ENCODE data around the gene COL23A1. TPM values are rescaled to one million over a fixed set of nuclear protein-coding genes. Genes with fewer than 3 reads are reported as not detected.

Gene COL23A1
- total and polyA plus RNA-seq, 2 experiments from 2014 or later = 1.1 to 5.1 TPM

- no peak for DNase-seq (ENCODE audit: low spot score)
- H3K36me3 ChIP-seq (replicated peaks; ENCODE audit: insufficient read depth, low read depth) = no peaks in the 10 kb centered on the region
- WGBS (ENCODE audit: low lambda C conversion rate, missing lambda C conversion rate) = 84% methylated on average over 14 of the region's 15 CpGs
- no peaks in the 10 kb centered on the region for H3K27me3 ChIP-seq
- no peaks in the 10 kb centered on the region for H3K79me2 ChIP-seq
- H3K4me3 ChIP-seq = no peak overlapping the region
- TF ChIP-seq CTCF (IDR thresholded peaks at IDR 0.05; ENCODE audit: poor library complexity) (no peak), EZH2 (IDR thresholded peaks at IDR 0.05; ENCODE audit: borderline replicate concordance) (no peak), EZH2phosphoT487 (IDR thresholded peaks at IDR 0.05; ENCODE audit: low read depth, severe bottlenecking, unreplicated experiment) (no peak)
- H3K27ac ChIP-seq = no peak overlapping the region
- H4K20me1 ChIP-seq (ENCODE audit: insufficient read depth, poor library complexity, severe bottlenecking) = no peaks in the 10 kb centered on the region
- H3K4me1 ChIP-seq (ENCODE audit: insufficient read depth) = no peaks in the 10 kb centered on the region
- H2AFZ ChIP-seq = no peak overlapping the region
- H3K9me2 ChIP-seq (replicated peaks; ENCODE audit: insufficient read depth) = no peaks in the 10 kb centered on the region
- no peak overlapping the region for H3K4me2 ChIP-seq
- no peaks in the 10 kb centered on the region for H3K9me3 ChIP-seq (ENCODE audit: low read depth)
Measured at GRCh38 chr5:178246624-178247279, 343.4 kb downstream of the COL23A1 start.

- no peak overlapping the region for H2AFZ ChIP-seq
- DNase-seq (ENCODE audit: low spot score) = no peak
- H3K27me3 ChIP-seq = no peaks in the 10 kb centered on the region
- no peaks in the 10 kb centered on the region for H4K20me1 ChIP-seq (ENCODE audit: insufficient read depth, poor library complexity, severe bottlenecking)
- no peaks in the 10 kb centered on the region for H3K9me3 ChIP-seq (ENCODE audit: low read depth)
- TF ChIP-seq CTCF (IDR thresholded peaks at IDR 0.05; ENCODE audit: poor library complexity) (no peak), EZH2 (IDR thresholded peaks at IDR 0.05; ENCODE audit: borderline replicate concordance) (no peak), EZH2phosphoT487 (IDR thresholded peaks at IDR 0.05; ENCODE audit: low read depth, severe bottlenecking, unreplicated experiment) (no peak)
- no peak overlapping the region for H3K27ac ChIP-seq
- H3K79me2 ChIP-seq = no peaks in the 10 kb centered on the region
- no peaks in the 10 kb centered on the region for H3K4me1 ChIP-seq (ENCODE audit: insufficient read depth)
- H3K36me3 ChIP-seq (replicated peaks; ENCODE audit: insufficient read depth, low read depth) = no peaks in the 10 kb centered on the region
- no peaks in the 10 kb centered on the region for H3K9me2 ChIP-seq (replicated peaks; ENCODE audit: insufficient read depth)
- no peak overlapping the region for H3K4me2 ChIP-seq
- H3K4me3 ChIP-seq = no peak overlapping the region
- 93% methylated on average over 2 of the region's 2 CpGs for WGBS (ENCODE audit: low lambda C conversion rate, missing lambda C conversion rate)
Measured at GRCh38 chr5:178245389-178245788, 344.8 kb downstream of the COL23A1 start.

- TF ChIP-seq CTCF (IDR thresholded peaks at IDR 0.05; ENCODE audit: poor library complexity) (no peak), EZH2phosphoT487 (IDR thresholded peaks at IDR 0.05; ENCODE audit: low read depth, severe bottlenecking, unreplicated experiment) (no peak), EZH2 (IDR thresholded peaks at IDR 0.05; ENCODE audit: borderline replicate concordance) (no peak)
- no peak for DNase-seq (ENCODE audit: low spot score)
- Histone ChIP-seq H2AFZ (no peak overlapping the region), H3K36me3 (replicated peaks; ENCODE audit: insufficient read depth, low read depth) (no peaks in the 10 kb centered on the region), H3K79me2 (no peaks in the 10 kb centered on the region), H3K27me3 (no peaks in the 10 kb centered on the region), H3K4me1 (ENCODE audit: insufficient read depth) (no peaks in the 10 kb centered on the region), H3K9me3 (ENCODE audit: low read depth) (no peaks in the 10 kb centered on the region), H3K27ac (no peak overlapping the region), H3K9me2 (replicated peaks; ENCODE audit: insufficient read depth) (no peaks in the 10 kb centered on the region), H4K20me1 (ENCODE audit: insufficient read depth, poor library complexity, severe bottlenecking) (no peaks in the 10 kb centered on the region), H3K4me2 (no peak overlapping the region), H3K4me3 (no peak overlapping the region)
- 55% methylated on average over 2 of the region's 2 CpGs for WGBS (ENCODE audit: low lambda C conversion rate, missing lambda C conversion rate)
Measured at GRCh38 chr5:178244576-178244975, 345.6 kb downstream of the COL23A1 start.

Measured in hepatocyte (in vitro differentiated cells).